HepG2 (cell line): ENCODE measurements around the gene NTF3. TPM values are rescaled to one million over a fixed set of nuclear protein-coding genes. Genes with fewer than 3 reads are reported as not detected.

Source experiments
- ATAC-seq: fragments of 200-7000 bp; cut with Tn5 transposase; 3 replicates; pipeline ENCODE4 v1.9.1; 2020; ENCODE audit warnings: mild to moderate bottlenecking, moderate library complexity
- BruUV-seq: library from RNA; stranded (reverse); fragments of 400-500 nt; replicated peaks from 2 replicates; lab custom pipeline; 2021; lab: Mats Ljungman, UMichigan
- CTCF ChIA-PET: fragments of 300-600 bp; formaldehyde crosslinking; extraction: SDS; loops from one replicate; lab custom pipeline; 2021; ENCODE audit warnings: low total read pairs, inconsistent platforms, low intra/inter-chr PET ratio; lab: Yijun Ruan, JAX
- POLR2A ChIA-PET: fragments of 350-600 bp; sonication (Branson Sonifier 250); formaldehyde crosslinking; loops from one replicate; lab custom pipeline; 2020; ENCODE audit warnings: antibody characterized with exemption, inconsistent platforms; lab: Yijun Ruan, JAX
- DNase-seq: peaks from one replicate; pipeline ENCODE4 v3.0.0-alpha.2; 2015; ENCODE audit warnings: low spot score
- FAIRE-seq: peaks from 3 replicates; lab custom pipeline; 2011; peaks lifted over from hg19 to GRCh38; lab: Jason Lieb, UNC
- H2AFZ ChIP-seq: one replicate; pipeline ENCODE4 v1.6.1; 2011; ENCODE audit warnings: low read length, inconsistent platforms
- H3K27ac ChIP-seq: fragments of 300-600 bp; 3 replicates; pipeline ENCODE4 v1.8.0; 2011; ENCODE audit warnings: mixed run types, mild to moderate bottlenecking, mixed read lengths, low read length, inconsistent platforms; ENCODE audit not compliant: insufficient read depth; ENCODE audit errors: extremely low read length
- H3K27me3 ChIP-seq, 2 experiments: fragments of 200-600 bp in 1 of 2; 2 replicates in 1 of 2; 3 replicates in 1 of 2; pipeline versions ENCODE4 v1.6.0 to v1.8.0; 2011; ENCODE audit warnings: low read length in 2 of 2, mild to moderate bottlenecking in 2 of 2, moderate library complexity in 2 of 2, inconsistent platforms in 1 of 2; ENCODE audit not compliant: insufficient read depth in 2 of 2, control insufficient read depth in 1 of 2
- H3K36me3 ChIP-seq, 2 experiments: fragments of 200-600 bp in 1 of 2; replicated peaks in 1 of 2; 2 replicates in 1 of 2; 3 replicates in 1 of 2; pipeline versions ENCODE4 v1.5.1 to v1.8.0; 2011; ENCODE audit warnings: low read length in 2 of 2, inconsistent platforms in 1 of 2; ENCODE audit not compliant: insufficient read depth in 2 of 2, control insufficient read depth in 1 of 2
- H3K4me1 ChIP-seq: 2 replicates; pipeline ENCODE4 v1.5.1; 2012; ENCODE audit warnings: low read length, inconsistent platforms; ENCODE audit not compliant: insufficient read depth
- H3K4me2 ChIP-seq: 2 replicates; pipeline ENCODE4 v1.6.0; 2011; ENCODE audit warnings: low read depth, low read length, inconsistent platforms
- H3K4me3 ChIP-seq, 3 experiments: fragments of 200-600 bp in 1 of 3; sonication (generic), shearing (Covaris generic) in 1 of 3; replicated peaks in 1 of 3; 2 replicates each; pipeline ENCODE4 v1.5.1; 2011 to 2016; ENCODE audit warnings: low read length in 3 of 3, inconsistent platforms in 2 of 3, low read depth in 2 of 3, mild to moderate bottlenecking in 2 of 3, control low read depth in 1 of 3, mixed read lengths in 1 of 3; ENCODE audit not compliant: insufficient read depth in 1 of 3
- H3K79me2 ChIP-seq: one replicate; pipeline ENCODE4 v1.6.1; 2011; ENCODE audit warnings: low read length, inconsistent platforms; ENCODE audit not compliant: insufficient read depth
- H3K9ac ChIP-seq: 2 replicates; pipeline ENCODE4 v1.6.0; 2011; ENCODE audit warnings: mild to moderate bottlenecking, low read depth, low read length, inconsistent platforms; ENCODE audit not compliant: insufficient read depth
- H3K9me3 ChIP-seq: 2 replicates; pipeline ENCODE4 v1.5.1; 2012; ENCODE audit warnings: mild to moderate bottlenecking, low read length
- H4K20me1 ChIP-seq: 2 replicates; pipeline ENCODE4 v1.6.0; 2011; ENCODE audit warnings: inconsistent platforms, mild to moderate bottlenecking, low read length, moderate library complexity; ENCODE audit not compliant: insufficient read depth
- ATF7 ChIP-seq, 2 experiments: fragments of 450-650 bp in 1 of 2; sonication (generic) in 1 of 2; formaldehyde crosslinking in 1 of 2; IDR thresholded peaks; 2 replicates each; pipeline versions ENCODE4 v1.4.0 to v1.6.1; 2016 to 2020; ENCODE audit warnings: antibody characterized with exemption in 1 of 2, mild to moderate bottlenecking in 1 of 2, missing genetic modification reagents in 1 of 2
- HMGXB4 ChIP-seq, 2 experiments: sonication (generic) in 1 of 2; formaldehyde crosslinking in 1 of 2; IDR thresholded peaks; 2 replicates each; pipeline versions ENCODE4 v1.4.0 to v1.6.1; 2018 to 2020; ENCODE audit warnings: missing genetic modification reagents in 2 of 2, borderline replicate concordance in 1 of 2, low read depth in 1 of 2, mild to moderate bottlenecking in 1 of 2, missing biosample characterization in 1 of 2
- HNRNPK ChIP-seq: fragments of 200-400 bp; formaldehyde crosslinking; IDR thresholded peaks from 2 replicates; pipeline ENCODE4 v1.6.1; 2018; ENCODE audit warnings: low read length, low read depth, moderate library complexity, mild to moderate bottlenecking; ENCODE audit not compliant: poor library complexity, severe bottlenecking
- NKX3-1 ChIP-seq: sonication (generic); formaldehyde crosslinking; IDR thresholded peaks from 2 replicates; pipeline ENCODE4 v1.5.0; 2020; ENCODE audit warnings: missing genetic modification reagents
- PRDM4 ChIP-seq: sonication (generic); formaldehyde crosslinking; IDR thresholded peaks from 2 replicates; pipeline ENCODE4 v1.9.0; 2021; ENCODE audit warnings: missing genetic modification reagents, borderline replicate concordance
- RFX3 ChIP-seq: IDR thresholded peaks from 2 replicates; pipeline ENCODE4 v1.6.1; 2016; ENCODE audit warnings: missing biosample characterization, missing genetic modification reagents
- SALL1 ChIP-seq: sonication (generic); formaldehyde crosslinking; IDR thresholded peaks from 2 replicates; pipeline ENCODE4 v1.8.0; 2022; ENCODE audit warnings: mild to moderate bottlenecking, missing genetic modification reagents
- ZBTB20 ChIP-seq: sonication (generic); formaldehyde crosslinking; IDR thresholded peaks from 2 replicates; pipeline ENCODE4 v1.8.1; 2023; ENCODE audit warnings: missing genetic modification reagents, low read depth, mild to moderate bottlenecking, borderline replicate concordance
- WGBS: methylation state at CpG from one replicate; pipeline ENCODE4 v1.1.6; 2017; ENCODE audit warnings: low lambda C conversion rate; 5-methylcytosine and 5-hydroxymethylcytosine counted together
- in situ Hi-C: cut with HindIII; loops from 2 replicates; pipeline ENCODE4 v1.10.0; 2017; ENCODE audit warnings: low pct_unique_long_range_greater_than_20kb; ENCODE audit not compliant: extremely low pct_ligation_motif_present
- intact Hi-C: fragments of 100-400 bp; cut with micrococcal nuclease; formaldehyde crosslinking; loops from one replicate; pipeline ENCODE4 v1.10.0; 2022; ENCODE audit not compliant: unreplicated experiment
- polyA plus RNA-seq, 8 experiments: library from polyadenylated mRNA; depleted of rRNA in 3 of 8; stranded (reverse) in 7 of 8; unstranded in 1 of 8; fragments of >200 nt; fragmentation: Illumina TruSeq in 4 of 8; extraction: Trizol in 4 of 8; gene quantifications; 2 replicates each; pipeline versions ENCODE4 v1.2.1 to v1.2.3, GENCODE V29; 2011 to 2016; ENCODE audit warnings: low read depth in 4 of 8, missing spikeins in 1 of 8, mixed read lengths in 1 of 8; ENCODE audit not compliant: insufficient read depth in 1 of 8
- total RNA-seq, 5 experiments: library from RNA; depleted of rRNA; stranded (reverse); fragments of >200 nt; fragmentation: Illumina TruSeq; extraction: Trizol; gene quantifications; 2 replicates each; pipeline ENCODE4 v1.2.3, GENCODE V29; 2016; ENCODE audit warnings: low read depth in 1 of 5

Gene NTF3
- total and polyA plus RNA-seq, 2 of the 13 experiments (the other 11 are each of a cell fraction or from before 2014, with no cell fraction given): not detected

- ChIA-PET POLR2A (no interaction called here), CTCF (no interaction called here)
- TF ChIP-seq SALL1 (no peak), HNRNPK (no peak), HMGXB4 (CRISPR knock-in tag; IDR thresholded peaks at IDR 0.05; ENCODE audit: borderline replicate concordance in 1 of 2, low read depth in 1 of 2) (no peak), NKX3-1 (CRISPR knock-in tag) (no peak), RFX3 (no peak), ATF7 (IDR thresholded peaks at IDR 0.05) (0 out of 2 replicates have a peak, but pooled peaks have one; percentile 29), ATF7 (CRISPR knock-in tag; IDR thresholded peaks at IDR 0.05) (no peak), ZBTB20 (CRISPR knock-in tag) (no peak), PRDM4 (no peak)
- no peak overlapping the region for H3K27ac ChIP-seq
- no peak overlapping the region for H3K4me3 ChIP-seq
- no peak overlapping the region for H2AFZ ChIP-seq
- H3K36me3 ChIP-seq: no peaks in the 10 kb centered on the region
- no peak for FAIRE-seq
- H3K9ac ChIP-seq: no peak overlapping the region
- 0% methylated on average over 1 of the region's 1 CpG for WGBS
- in situ Hi-C loops (no loop called here), intact Hi-C loops (no loop called here)
- no peaks in the 10 kb centered on the region for H3K9me3 ChIP-seq
- no peaks in the 10 kb centered on the region for H3K79me2 ChIP-seq
- no peak overlapping the region for H3K4me2 ChIP-seq
- H3K4me1 ChIP-seq: no peaks in the 10 kb centered on the region
- ATAC-seq: no peak
- BruUV-seq: no TSS peak
- H3K27me3 ChIP-seq: peaks cover 0 to 4% of the 10 kb centered on the region in 2 experiments; a peak in 1 of 5 replicates
- no peak for DNase-seq
- H4K20me1 ChIP-seq: no peaks in the 10 kb centered on the region
Measured at GRCh38 chr12:5396541-5396940, 35.4 kb upstream of the NTF3 start.
